ENCODE measurements around the gene SALL2. TPM values are rescaled to one million over a fixed set of nuclear protein-coding genes. Genes with fewer than 3 reads are reported as not detected.
A peak's percentile ranks its signal among the peaks of the same experiment; 100 is the strongest.

The SALL2 gene
- total RNA-seq, 1 experiment from 2014 or later, result 2.3 TPM

DNA sequence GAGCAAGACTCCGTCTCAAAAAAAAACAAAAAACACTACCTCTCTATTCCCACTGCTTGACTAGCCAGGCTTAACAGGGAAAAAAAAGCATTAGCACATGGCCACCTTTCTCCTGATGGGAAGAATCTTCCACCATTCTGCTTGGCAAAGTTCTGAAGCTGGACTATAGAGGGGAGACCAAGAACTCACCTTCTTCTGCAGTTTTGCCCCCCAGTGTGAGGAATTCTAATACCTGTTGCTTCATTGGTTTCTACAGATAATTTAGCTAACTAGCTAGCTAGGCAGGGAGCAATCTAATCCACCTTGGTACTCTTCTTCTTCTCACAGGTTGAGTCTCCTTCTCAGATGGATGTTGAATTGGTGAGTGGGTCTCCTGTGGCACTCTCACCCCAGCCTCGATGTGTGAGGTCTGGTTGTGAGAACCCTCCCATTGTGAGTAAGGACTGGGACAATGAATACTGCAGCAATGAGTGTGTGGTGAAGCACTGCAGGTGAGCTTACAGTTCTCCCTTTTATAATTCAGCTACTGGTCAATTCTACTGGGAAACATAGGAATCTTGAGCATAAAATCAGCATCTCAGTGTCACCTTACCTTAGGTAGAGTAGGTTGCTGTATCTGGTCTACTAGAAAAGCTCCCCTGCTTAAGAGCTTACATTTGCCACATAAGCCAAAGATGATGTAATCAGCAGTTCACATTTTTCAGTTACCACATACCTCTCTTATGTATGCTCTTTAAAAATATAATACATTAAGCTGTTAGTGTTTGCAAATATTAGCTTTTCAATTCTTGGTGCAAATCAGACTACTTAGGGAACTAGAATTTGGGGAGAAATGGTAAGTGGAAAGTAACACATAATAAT, 31.0 kb downstream of the SALL2 start:
- no peak for DNase-seq (ENCODE audit: low read depth)

DNA sequence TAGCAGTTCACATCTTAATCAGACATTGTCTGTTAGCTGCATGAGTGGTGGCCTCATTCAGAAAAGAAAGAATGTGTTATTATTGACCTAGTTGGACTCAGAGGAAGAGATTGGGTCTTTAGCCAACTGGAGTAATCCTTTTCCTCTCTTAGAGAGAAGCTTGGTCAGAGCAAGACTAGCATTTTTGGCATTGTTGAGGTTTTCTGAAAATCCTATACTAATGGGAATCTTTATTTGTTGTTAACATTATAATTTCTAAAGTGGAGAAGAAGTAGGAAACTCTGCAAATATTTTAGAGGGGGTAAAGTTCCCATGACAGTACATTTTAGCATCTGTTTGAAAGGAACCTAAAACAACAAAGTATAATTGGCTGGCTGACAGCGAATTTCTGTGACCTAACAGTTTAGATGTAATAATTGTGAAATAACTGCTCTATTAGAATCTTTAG, 39.5 kb downstream of the SALL2 start:
- DNase-seq (ENCODE audit: low read depth), result peak; percentile 9

DNA sequence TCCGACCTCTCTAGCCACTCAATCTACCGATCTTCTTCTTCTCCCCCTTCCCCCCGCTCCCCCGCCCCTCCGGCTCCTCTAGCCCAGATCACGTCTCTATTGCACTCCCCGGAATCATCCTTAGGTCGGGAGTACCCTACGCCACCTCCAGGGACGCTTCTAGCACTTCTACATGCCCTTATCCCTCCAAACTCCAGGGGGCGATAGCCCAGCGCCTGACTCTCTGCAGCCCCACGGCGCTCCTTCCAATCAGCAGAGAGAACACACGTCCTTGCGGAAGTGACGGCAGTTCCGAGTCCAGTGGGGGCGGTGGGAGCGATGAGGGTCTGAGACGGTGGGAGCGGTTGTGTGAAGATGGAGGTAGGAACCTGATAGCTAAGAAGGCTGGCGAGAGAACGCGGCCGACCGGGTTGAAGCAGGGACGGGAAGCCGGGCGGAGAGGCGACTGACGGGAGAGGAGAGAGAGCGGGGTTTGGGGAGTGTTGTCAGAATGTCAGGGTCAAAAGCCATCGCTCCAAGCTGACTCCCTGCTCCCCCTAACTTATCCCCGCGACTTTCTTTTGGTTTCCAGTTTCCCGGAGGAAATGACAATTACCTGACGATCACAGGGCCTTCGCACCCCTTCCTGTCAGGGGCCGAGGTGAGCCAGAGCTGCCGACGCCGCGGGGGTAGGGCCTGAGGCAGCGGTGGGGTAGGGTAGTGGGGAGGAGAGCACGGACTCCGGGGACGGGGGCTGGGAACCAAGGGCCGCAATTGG, 49.0 kb downstream of the SALL2 start, which contains the start of the genes RAB2B and TOX4:
Gene RAB2B (minus strand): TSS at position 35 of the 757 bp plus-strand sequence. CDS start 87 bp downstream, outside the sequence.
Gene TOX4 (plus strand): TSS at position 271 of the 757 bp plus-strand sequence. CDS start 84 bp downstream, at position 355.
- peak; percentile 98 for DNase-seq (ENCODE audit: low read depth)

DNA sequence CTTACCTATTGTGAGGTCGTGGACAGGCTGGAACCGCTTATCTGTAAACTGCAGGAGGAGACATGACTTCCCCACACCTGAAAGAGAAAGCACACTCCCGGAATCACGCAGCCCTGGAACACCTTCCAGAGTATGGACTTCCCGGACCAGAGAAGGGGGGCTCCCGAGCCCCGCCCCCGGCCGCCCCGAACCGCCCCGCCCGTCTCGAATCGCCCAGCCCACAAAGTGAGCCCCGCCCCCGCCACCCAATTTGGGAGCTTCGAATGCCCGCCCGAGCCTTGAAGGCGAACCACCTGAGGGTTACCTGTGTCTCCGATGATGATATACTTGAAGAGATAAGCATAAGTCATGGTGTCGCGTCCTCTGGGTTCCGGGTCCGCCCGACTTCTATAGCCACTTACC, 49.6 kb downstream of the SALL2 start:
- peak; percentile 74 for DNase-seq (ENCODE audit: low read depth)

- DNase-seq (ENCODE audit: low read depth), result no peak
These were observed 50.2 kb downstream of the SALL2 start for GRCh38 chr14:21475767-21476522.

Other genes starting within 250 kb of the SALL2 start
- not detected in 2 replicates for gene RPGRIP1, start 246.3 kb downstream of the SALL2 start, total RNA-seq (2014; rRNA removed; shearing (Covaris generic))
- 76.9 and 115 TPM in 2 replicates for gene SUPT16H, start 142.3 kb downstream of the SALL2 start, total RNA-seq (2014; rRNA removed; shearing (Covaris generic))
- 26.7 and 55.9 TPM in 2 replicates for gene CHD8, start 70.2 kb downstream of the SALL2 start, total RNA-seq (2014; rRNA removed; shearing (Covaris generic))
- gene RAB2B, start 49.4 kb downstream of the SALL2 start, total RNA-seq (2014; rRNA removed; shearing (Covaris generic)), result 22.6 and 28.2 TPM in 2 replicates
- gene TOX4, start 49.2 kb downstream of the SALL2 start, total RNA-seq (2014; rRNA removed; shearing (Covaris generic)), result 18.5 and 40.5 TPM in 2 replicates
- gene METTL3, start 15.0 kb downstream of the SALL2 start, total RNA-seq (2014; rRNA removed; shearing (Covaris generic)), result 31.0 and 35.0 TPM in 2 replicates
- not detected in 2 replicates for gene OR10G3, start 53.7 kb upstream of the SALL2 start, total RNA-seq (2014; rRNA removed; shearing (Covaris generic))
- gene OR10G2, start 108.6 kb upstream of the SALL2 start, total RNA-seq (2014; rRNA removed; shearing (Covaris generic)), result not detected in 2 replicates
- not detected in 2 replicates for gene OR4E2, start 127.5 kb upstream of the SALL2 start, total RNA-seq (2014; rRNA removed; shearing (Covaris generic))
- not detected in 2 replicates for gene OR4E1, start 147.5 kb upstream of the SALL2 start, total RNA-seq (2014; rRNA removed; shearing (Covaris generic))

Measured in M059J (cell line).